ENCODE results near the gene MAN1A1.

DNA sequence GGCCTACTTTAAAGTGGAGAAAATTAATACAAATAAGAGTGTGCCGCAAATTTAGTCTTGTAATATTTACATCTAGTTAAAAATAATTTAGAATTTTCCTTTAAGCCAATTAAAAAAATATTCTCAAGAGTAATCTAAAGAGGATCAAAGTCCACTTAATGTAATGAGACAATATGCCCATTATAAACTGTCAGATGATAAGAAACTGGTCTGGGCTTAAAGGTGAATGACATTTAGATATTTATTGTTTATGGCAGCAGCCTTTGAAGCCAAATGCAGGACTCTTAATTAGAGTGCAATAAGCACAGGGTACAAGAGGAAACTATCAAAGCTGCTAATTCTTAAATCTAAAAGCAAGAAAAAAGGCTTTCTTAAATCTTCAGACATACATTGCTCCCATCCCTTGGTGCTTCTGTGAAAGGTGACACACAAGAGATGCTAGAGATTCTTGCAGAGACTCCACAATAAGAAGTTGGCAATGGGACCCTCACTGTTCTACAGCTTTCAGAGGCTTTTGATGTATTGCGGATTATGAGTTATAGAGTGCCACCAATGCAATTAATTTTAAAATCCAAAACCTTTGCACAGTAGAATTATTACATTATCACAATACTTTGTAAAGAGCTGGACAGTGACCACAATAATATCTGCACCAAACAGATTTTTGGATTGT is 116.1 kb downstream of the MAN1A1 start:
- TF ChIP-seq, protein P1, sequence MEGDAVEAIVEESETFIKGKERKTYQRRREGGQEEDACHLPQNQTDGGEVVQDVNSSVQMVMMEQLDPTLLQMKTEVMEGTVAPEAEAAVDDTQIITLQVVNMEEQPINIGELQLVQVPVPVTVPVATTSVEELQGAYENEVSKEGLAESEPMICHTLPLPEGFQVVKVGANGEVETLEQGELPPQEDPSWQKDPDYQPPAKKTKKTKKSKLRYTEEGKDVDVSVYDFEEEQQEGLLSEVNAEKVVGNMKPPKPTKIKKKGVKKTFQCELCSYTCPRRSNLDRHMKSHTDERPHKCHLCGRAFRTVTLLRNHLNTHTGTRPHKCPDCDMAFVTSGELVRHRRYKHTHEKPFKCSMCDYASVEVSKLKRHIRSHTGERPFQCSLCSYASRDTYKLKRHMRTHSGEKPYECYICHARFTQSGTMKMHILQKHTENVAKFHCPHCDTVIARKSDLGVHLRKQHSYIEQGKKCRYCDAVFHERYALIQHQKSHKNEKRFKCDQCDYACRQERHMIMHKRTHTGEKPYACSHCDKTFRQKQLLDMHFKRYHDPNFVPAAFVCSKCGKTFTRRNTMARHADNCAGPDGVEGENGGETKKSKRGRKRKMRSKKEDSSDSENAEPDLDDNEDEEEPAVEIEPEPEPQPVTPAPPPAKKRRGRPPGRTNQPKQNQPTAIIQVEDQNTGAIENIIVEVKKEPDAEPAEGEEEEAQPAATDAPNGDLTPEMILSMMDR (IDR thresholded peaks at IDR 0.05), result no peak
- TF ChIP-seq POLR2A (IDR thresholded peaks at IDR 0.05), result no peak

Measured in prostate gland (tissue), 2 donors.